ENCODE data around the gene GPC6.

Gene GPC6

GRCh38 chr13:93800342-93800741, 573.7 kb downstream of the GPC6 start:
- no peak overlapping the region for H3K4me3 ChIP-seq (ENCODE audit: low read depth, low read length)
- in situ Hi-C loops (cut with HindIII; ENCODE audit: low sequenced_read_pairs), result no loop called here
- no peak for DNase-seq (ENCODE audit: low read depth)
- TF ChIP-seq, protein P1, sequence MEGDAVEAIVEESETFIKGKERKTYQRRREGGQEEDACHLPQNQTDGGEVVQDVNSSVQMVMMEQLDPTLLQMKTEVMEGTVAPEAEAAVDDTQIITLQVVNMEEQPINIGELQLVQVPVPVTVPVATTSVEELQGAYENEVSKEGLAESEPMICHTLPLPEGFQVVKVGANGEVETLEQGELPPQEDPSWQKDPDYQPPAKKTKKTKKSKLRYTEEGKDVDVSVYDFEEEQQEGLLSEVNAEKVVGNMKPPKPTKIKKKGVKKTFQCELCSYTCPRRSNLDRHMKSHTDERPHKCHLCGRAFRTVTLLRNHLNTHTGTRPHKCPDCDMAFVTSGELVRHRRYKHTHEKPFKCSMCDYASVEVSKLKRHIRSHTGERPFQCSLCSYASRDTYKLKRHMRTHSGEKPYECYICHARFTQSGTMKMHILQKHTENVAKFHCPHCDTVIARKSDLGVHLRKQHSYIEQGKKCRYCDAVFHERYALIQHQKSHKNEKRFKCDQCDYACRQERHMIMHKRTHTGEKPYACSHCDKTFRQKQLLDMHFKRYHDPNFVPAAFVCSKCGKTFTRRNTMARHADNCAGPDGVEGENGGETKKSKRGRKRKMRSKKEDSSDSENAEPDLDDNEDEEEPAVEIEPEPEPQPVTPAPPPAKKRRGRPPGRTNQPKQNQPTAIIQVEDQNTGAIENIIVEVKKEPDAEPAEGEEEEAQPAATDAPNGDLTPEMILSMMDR (IDR thresholded peaks at IDR 0.05; ENCODE audit: low read depth, low read length, missing control alignments), result no peak

DNA sequence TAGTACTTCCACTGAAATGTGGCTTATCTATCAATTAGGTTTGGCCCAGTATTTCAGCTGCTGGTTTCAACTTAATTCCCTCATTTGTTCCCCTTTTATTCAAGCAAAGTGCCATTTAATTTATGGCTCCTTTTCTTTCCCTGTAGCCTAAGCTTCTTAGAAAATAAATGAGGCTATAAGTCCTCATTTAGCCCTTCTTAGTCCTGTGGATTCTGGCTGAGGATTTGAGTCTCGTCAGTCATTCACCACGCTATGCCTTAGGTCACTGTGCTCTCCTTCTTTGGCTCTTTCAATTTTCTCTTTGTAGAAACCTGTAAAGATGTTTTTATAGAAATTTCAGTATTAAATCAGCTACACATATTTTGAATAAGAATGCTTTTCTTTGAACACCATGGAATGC, 579.1 kb downstream of the GPC6 start:
- no peak overlapping the region for H3K4me3 ChIP-seq (ENCODE audit: low read depth, low read length)
- no peak for DNase-seq (ENCODE audit: low read depth)
- TF ChIP-seq, protein P1 (IDR thresholded peaks at IDR 0.05; ENCODE audit: low read depth, low read length, missing control alignments), result no peak
- in situ Hi-C loops (cut with HindIII; ENCODE audit: low sequenced_read_pairs), result no loop called here

DNA sequence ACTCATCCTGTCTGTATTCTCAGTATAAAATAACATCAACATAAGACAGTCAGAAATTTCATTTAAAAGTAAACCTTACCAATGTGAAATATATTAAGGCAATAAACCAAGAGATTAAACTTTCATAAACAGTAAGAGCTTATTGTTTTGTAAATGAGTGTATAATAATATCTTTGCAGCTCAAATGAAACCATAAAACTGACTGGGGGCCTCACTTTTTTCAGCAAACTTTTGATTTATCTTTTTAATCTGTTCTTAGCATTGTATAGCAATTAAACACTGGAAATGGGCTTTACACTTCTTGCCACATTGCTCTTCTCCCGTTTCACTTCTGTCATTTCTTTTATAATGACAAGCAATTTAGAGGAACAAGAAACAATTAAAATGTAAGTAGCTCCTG, 580.3 kb downstream of the GPC6 start:
- TF ChIP-seq, protein P1 (IDR thresholded peaks at IDR 0.05; ENCODE audit: low read depth, low read length, missing control alignments), result no peak
- H3K4me3 ChIP-seq (ENCODE audit: low read depth, low read length), result no peak overlapping the region
- no peak for DNase-seq (ENCODE audit: low read depth)
- in situ Hi-C loops (cut with HindIII; ENCODE audit: low sequenced_read_pairs), result no loop called here

GRCh38 chr13:93810264-93810663, 583.7 kb downstream of the GPC6 start:
- no peak overlapping the region for H3K4me3 ChIP-seq (ENCODE audit: low read depth, low read length)
- DNase-seq (ENCODE audit: low read depth), result no peak
- TF ChIP-seq, protein P1 (IDR thresholded peaks at IDR 0.05; ENCODE audit: low read depth, low read length, missing control alignments), result no peak
- in situ Hi-C loops (cut with HindIII; ENCODE audit: low sequenced_read_pairs), result no loop called here

GRCh38 chr13:93811071-93811737, 584.6 kb downstream of the GPC6 start:
- in situ Hi-C loops (cut with HindIII; ENCODE audit: low sequenced_read_pairs), result no loop called here
- H3K4me3 ChIP-seq (ENCODE audit: low read depth, low read length), result no peak overlapping the region
- TF ChIP-seq, protein P1 (IDR thresholded peaks at IDR 0.05; ENCODE audit: low read depth, low read length, missing control alignments), result no peak
- no peak for DNase-seq (ENCODE audit: low read depth)

DNA sequence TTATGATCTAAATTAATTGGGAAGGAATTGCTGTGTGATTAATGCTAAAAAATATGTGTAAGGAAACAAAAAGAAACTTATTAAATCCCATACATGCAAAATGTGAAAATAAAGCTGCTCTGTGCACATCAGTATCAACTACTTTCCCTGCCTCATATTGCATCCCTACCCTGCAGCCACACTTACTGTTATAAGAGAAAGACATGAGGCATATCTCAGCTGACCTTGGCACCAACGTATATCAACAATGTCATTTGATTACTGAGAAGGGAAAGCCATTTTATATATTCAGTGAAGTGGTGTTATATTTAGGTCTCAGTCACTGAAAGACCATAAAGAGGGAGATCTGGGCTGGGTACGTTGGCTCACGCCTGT, 585.1 kb downstream of the GPC6 start:
- no peak for DNase-seq (ENCODE audit: low read depth)
- no peak overlapping the region for H3K4me3 ChIP-seq (ENCODE audit: low read depth, low read length)
- TF ChIP-seq, protein P1 (IDR thresholded peaks at IDR 0.05; ENCODE audit: low read depth, low read length, missing control alignments), result no peak
- in situ Hi-C loops (cut with HindIII; ENCODE audit: low sequenced_read_pairs), result no loop called here
